WTC11 (cell line): ENCODE measurements around the gene COG4.

Source experiments
- ATF3 ChIP-seq: sonication (generic); formaldehyde crosslinking; conservative IDR thresholded peaks from 2 replicates; pipeline ENCODE4 v1.8.1; 2022; ENCODE audit warnings: mild to moderate bottlenecking, missing genetic modification reagents
- CTCF ChIP-seq: fragments of 200-600 bp; IDR thresholded peaks from 2 replicates; pipeline ENCODE4 v1.8.0; 2022; ENCODE audit warnings: antibody characterized with exemption
- HMGXB4 ChIP-seq: sonication (generic); formaldehyde crosslinking; IDR thresholded peaks from 2 replicates; pipeline ENCODE4 v1.8.1; 2023; ENCODE audit warnings: mild to moderate bottlenecking, moderate library complexity, missing genetic modification reagents
- IRF1 ChIP-seq: sonication (generic); formaldehyde crosslinking; IDR thresholded peaks from 2 replicates; pipeline ENCODE4 v1.8.0; 2023; ENCODE audit warnings: missing genetic modification reagents

- TF ChIP-seq HMGXB4 (no peak), CTCF (no peak), ATF3 (no peak), IRF1 (no peak)
These were observed 4.1 kb upstream of the COG4 start for GRCh38 chr16:70527315-70527996.
